Lower lobe of right lung (tissue), 2 donors: Measurements from ENCODE around the gene UBE2N. TPM values are rescaled to one million over a fixed set of nuclear protein-coding genes. Genes with fewer than 3 reads are reported as not detected.
"Not testable (repeated sequence)": the region's sequence is repeated elsewhere in the genome, so short reads cannot be mapped to it uniquely, and the experiment has no call there.

ENCODE experiments used
- ATAC-seq, 2 donors: fragments of 200-7000 bp; cut with Tn5 transposase; one replicate each; pipeline ENCODE4 v1.9.1; 2020 to 2022; ENCODE audit warnings: mild to moderate bottlenecking in 2 of 2, moderate library complexity in 2 of 2
- DNase-seq: peaks from one replicate; pipeline ENCODE4 v3.0.0-alpha.2; 2020
- H3K27ac ChIP-seq: fragments of 200-600 bp; one replicate; pipeline ENCODE4 v1.8.0; 2022
- H3K27me3 ChIP-seq: fragments of 200-600 bp; one replicate; pipeline ENCODE4 v1.8.0; 2022; ENCODE audit warnings: low read depth
- H3K36me3 ChIP-seq: fragments of 200-600 bp; one replicate; pipeline ENCODE4 v1.8.0; 2022; ENCODE audit warnings: mild to moderate bottlenecking
- H3K4me1 ChIP-seq: fragments of 200-600 bp; one replicate; pipeline ENCODE4 v1.8.0; 2022
- H3K4me3 ChIP-seq: fragments of 200-600 bp; one replicate; pipeline ENCODE4 v1.8.0; 2022; ENCODE audit warnings: mild to moderate bottlenecking
- H3K9me3 ChIP-seq: fragments of 200-600 bp; one replicate; pipeline ENCODE4 v1.8.0; 2022
- CTCF ChIP-seq: fragments of 200-600 bp; IDR thresholded peaks from one replicate; pipeline ENCODE4 v1.8.0; 2022; ENCODE audit warnings: antibody characterized with exemption, mild to moderate bottlenecking
- intact Hi-C: fragments of 100-400 bp; cut with DNase I; formaldehyde crosslinking; loops from one replicate; pipeline ENCODE4 v1.11.0; 2022
- total RNA-seq: library from RNA; stranded (reverse); fragmentation: NEBNext Ultra II Directional; extraction: Animal tissue kit (Norgen Biotek cat#: 25700); gene quantifications from one replicate; pipeline ENCODE4 v1.2.1, GENCODE V29; 2021
- donor health status: DM: no; HTN: yes; CAD: no; lungs with severe emphysema.

The UBE2N gene
- total RNA-seq, 1 donor from 2014 or later: 65.7 TPM

GRCh38 chr12:93407054-93407962 is 34.4 kb downstream of the UBE2N start:
- Histone ChIP-seq H3K9me3 (no peaks in the 10 kb centered on the region), H3K27ac (no peak overlapping the region)

GRCh38 chr12:93404961-93405849 is 36.5 kb downstream of the UBE2N start:
- DNase-seq (no peak), ATAC-seq (no peak)
- Histone ChIP-seq H3K27ac (no peak overlapping the region), H3K36me3 (peaks cover 46% of the 10 kb centered on the region), H3K27me3 (no peaks in the 10 kb centered on the region), H3K9me3 (no peaks in the 10 kb centered on the region), H3K4me3 (no peak overlapping the region), H3K4me1 (peaks cover 13% of the 10 kb centered on the region)
- no peak for TF ChIP-seq CTCF
- intact Hi-C loops: no loop called here

More at GRCh38 chr12:93407054-93407962, 34.4 kb downstream of the UBE2N start:
- no peak for DNase-seq
- Histone ChIP-seq H3K36me3 (peaks cover 48% of the 10 kb centered on the region), H3K27me3 (no peaks in the 10 kb centered on the region), H3K4me1 (peaks cover 32% of the 10 kb centered on the region), H3K4me3 (no peak overlapping the region)
- intact Hi-C loops: no loop called here
- ATAC-seq: peak in 1 of 2 donors; percentile 39
- TF ChIP-seq CTCF: no peak

- Histone ChIP-seq H3K27me3 (no peaks in the 10 kb centered on the region), H3K36me3 (peaks cover 36% of the 10 kb centered on the region), H3K4me1 (peaks cover 13% of the 10 kb centered on the region), H3K27ac (no peak overlapping the region), H3K4me3 (no peak overlapping the region), H3K9me3 (no peaks in the 10 kb centered on the region)
- TF ChIP-seq CTCF: no peak
- intact Hi-C loops: no loop called here
- ATAC-seq (peak; percentile 34 to 60), DNase-seq (no peak)
Observed at GRCh38 chr12:93403988-93404803, 37.6 kb downstream of the UBE2N start.

GRCh38 chr12:93402333-93403311 is 39.1 kb downstream of the UBE2N start:
- Histone ChIP-seq H3K36me3 (peaks cover 35% of the 10 kb centered on the region), H3K27ac (no peak overlapping the region), H3K27me3 (no peaks in the 10 kb centered on the region), H3K4me1 (peaks cover 13% of the 10 kb centered on the region), H3K4me3 (no peak overlapping the region), H3K9me3 (no peaks in the 10 kb centered on the region)
- ATAC-seq (no peak), DNase-seq (no peak)
- intact Hi-C loops: no loop called here
- TF ChIP-seq CTCF: no peak

- H3K4me1 ChIP-seq, intact Hi-C loops, DNase-seq, H3K27ac ChIP-seq, H3K9me3 ChIP-seq, H3K27me3 ChIP-seq, H3K4me3 ChIP-seq: not testable (repeated sequence)
- peaks cover 54% of the 10 kb centered on the region for H3K36me3 ChIP-seq
- ATAC-seq: peak; percentile 96
Observed at GRCh38 chr12:93399183-93399863, 42.4 kb downstream of the UBE2N start.
